ENCODE measurements around the gene MRPL11.

Gene MRPL11

DNA sequence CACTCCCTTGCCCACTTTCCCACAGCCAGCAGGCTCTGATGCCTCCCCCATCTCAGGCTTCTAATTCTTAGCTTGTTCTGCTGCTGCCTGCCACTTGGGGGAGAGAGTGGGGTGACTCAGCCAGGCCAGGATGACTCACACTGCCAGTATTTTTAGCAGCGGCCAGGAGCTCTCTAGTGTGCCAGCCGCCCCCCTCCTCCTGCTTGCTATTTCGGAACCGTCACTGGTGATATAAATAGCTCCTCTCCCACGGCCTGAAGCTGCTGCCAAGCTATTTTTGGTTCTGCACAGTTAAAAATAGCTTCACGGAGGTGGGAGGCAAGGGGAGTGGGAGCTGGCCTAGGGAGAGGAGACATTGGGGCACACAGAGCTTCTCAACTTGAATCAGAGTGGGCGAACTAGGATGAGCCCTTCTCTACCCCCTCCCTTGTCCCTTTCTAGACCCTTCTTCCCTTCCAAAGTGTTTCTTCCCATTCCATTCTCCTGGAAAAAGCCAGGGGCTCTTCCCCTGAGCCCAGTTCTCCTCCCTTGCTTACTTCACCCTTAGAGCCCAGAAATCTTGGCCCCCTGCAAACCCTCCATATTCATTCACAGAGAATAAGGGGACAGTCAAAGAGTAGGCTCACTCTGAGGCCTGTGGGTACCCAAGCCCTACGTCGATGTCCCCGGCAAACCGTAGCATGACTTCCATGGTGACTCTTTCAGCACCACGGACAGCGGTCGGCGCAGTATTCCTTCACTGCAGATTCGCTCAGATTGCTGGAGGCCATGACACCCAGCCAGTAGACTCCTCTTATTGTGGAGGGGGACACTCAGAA lies 20.3 kb downstream of the MRPL11 start:
- H4K20me1 ChIP-seq (ENCODE audit: low read depth, low read length), result no peaks in the 10 kb centered on the region
- H3K27me3 ChIP-seq (ENCODE audit: low read length), result no peaks in the 10 kb centered on the region
- H3K27ac ChIP-seq (ENCODE audit: low read depth, low read length), result no peak overlapping the region
- no peaks in the 10 kb centered on the region for H3K79me2 ChIP-seq (ENCODE audit: insufficient read depth, low read length)
- no peak overlapping the region for H3K4me2 ChIP-seq (ENCODE audit: low read depth, low read length, poor library complexity, severe bottlenecking)
- H3K4me3 ChIP-seq (ENCODE audit: insufficient read depth, low read length, poor library complexity, severe bottlenecking), result no peak overlapping the region
- no peaks in the 10 kb centered on the region for H3K36me3 ChIP-seq (ENCODE audit: low read length)
- no peaks in the 10 kb centered on the region for H3K9me2 ChIP-seq (replicated peaks; ENCODE audit: insufficient read depth, low read length)
- no peaks in the 10 kb centered on the region for H3F3A ChIP-seq (ENCODE audit: insufficient read depth)
- no peaks in the 10 kb centered on the region for H3K9me3 ChIP-seq (ENCODE audit: insufficient read depth, low read length)
- no peak overlapping the region for H3K9ac ChIP-seq (ENCODE audit: low read length)
- TF ChIP-seq, protein P1, sequence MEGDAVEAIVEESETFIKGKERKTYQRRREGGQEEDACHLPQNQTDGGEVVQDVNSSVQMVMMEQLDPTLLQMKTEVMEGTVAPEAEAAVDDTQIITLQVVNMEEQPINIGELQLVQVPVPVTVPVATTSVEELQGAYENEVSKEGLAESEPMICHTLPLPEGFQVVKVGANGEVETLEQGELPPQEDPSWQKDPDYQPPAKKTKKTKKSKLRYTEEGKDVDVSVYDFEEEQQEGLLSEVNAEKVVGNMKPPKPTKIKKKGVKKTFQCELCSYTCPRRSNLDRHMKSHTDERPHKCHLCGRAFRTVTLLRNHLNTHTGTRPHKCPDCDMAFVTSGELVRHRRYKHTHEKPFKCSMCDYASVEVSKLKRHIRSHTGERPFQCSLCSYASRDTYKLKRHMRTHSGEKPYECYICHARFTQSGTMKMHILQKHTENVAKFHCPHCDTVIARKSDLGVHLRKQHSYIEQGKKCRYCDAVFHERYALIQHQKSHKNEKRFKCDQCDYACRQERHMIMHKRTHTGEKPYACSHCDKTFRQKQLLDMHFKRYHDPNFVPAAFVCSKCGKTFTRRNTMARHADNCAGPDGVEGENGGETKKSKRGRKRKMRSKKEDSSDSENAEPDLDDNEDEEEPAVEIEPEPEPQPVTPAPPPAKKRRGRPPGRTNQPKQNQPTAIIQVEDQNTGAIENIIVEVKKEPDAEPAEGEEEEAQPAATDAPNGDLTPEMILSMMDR (IDR thresholded peaks at IDR 0.05; ENCODE audit: insufficient read depth, low read length, poor library complexity, severe bottlenecking), result peak; percentile 22
- no peak for TF ChIP-seq EZH2phosphoT487 (conservative IDR thresholded peaks at IDR 0.05; ENCODE audit: low read length)
- no peak overlapping the region for H2AFZ ChIP-seq (ENCODE audit: low read depth, low read length, severe bottlenecking)

DNA sequence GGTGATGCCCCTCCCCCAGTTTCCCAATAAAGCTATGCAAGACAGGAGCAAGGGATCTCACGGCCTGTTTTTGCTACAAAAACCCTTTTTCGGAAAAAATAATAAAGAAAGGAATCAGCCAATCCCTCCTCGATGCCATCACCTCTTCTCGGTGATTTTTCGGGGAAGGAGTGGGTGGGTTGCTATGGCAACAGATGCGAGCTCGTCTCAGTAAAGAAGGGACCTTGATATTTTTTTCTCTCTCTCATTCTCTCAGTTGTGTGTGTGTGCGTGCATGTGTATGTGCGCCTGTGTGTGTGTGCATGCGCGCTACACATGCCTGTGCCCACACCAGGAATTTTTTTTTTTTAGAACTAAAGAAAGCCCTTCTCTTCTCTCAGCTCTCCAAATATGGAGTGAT lies 21.6 kb downstream of the MRPL11 start:
- TF ChIP-seq, protein P1 (IDR thresholded peaks at IDR 0.05; ENCODE audit: insufficient read depth, low read length, poor library complexity, severe bottlenecking), result no peak
- no peak for TF ChIP-seq EZH2phosphoT487 (conservative IDR thresholded peaks at IDR 0.05; ENCODE audit: low read length)
- H3K9me2 ChIP-seq (replicated peaks; ENCODE audit: insufficient read depth, low read length), result no peaks in the 10 kb centered on the region
- H3K4me2 ChIP-seq (ENCODE audit: low read depth, low read length, poor library complexity, severe bottlenecking), result no peak overlapping the region
- H3K27me3 ChIP-seq (ENCODE audit: low read length), result no peaks in the 10 kb centered on the region
- no peaks in the 10 kb centered on the region for H3K79me2 ChIP-seq (ENCODE audit: insufficient read depth, low read length)
- H3K9ac ChIP-seq (ENCODE audit: low read length), result no peak overlapping the region
- no peak overlapping the region for H2AFZ ChIP-seq (ENCODE audit: low read depth, low read length, severe bottlenecking)
- no peak overlapping the region for H3K27ac ChIP-seq (ENCODE audit: low read depth, low read length)
- no peaks in the 10 kb centered on the region for H3K36me3 ChIP-seq (ENCODE audit: low read length)
- no peaks in the 10 kb centered on the region for H4K20me1 ChIP-seq (ENCODE audit: low read depth, low read length)
- H3K9me3 ChIP-seq (ENCODE audit: insufficient read depth, low read length), result no peaks in the 10 kb centered on the region
- H3K4me3 ChIP-seq (ENCODE audit: insufficient read depth, low read length, poor library complexity, severe bottlenecking), result no peak overlapping the region
- H3F3A ChIP-seq (ENCODE audit: insufficient read depth), result no peaks in the 10 kb centered on the region

DNA sequence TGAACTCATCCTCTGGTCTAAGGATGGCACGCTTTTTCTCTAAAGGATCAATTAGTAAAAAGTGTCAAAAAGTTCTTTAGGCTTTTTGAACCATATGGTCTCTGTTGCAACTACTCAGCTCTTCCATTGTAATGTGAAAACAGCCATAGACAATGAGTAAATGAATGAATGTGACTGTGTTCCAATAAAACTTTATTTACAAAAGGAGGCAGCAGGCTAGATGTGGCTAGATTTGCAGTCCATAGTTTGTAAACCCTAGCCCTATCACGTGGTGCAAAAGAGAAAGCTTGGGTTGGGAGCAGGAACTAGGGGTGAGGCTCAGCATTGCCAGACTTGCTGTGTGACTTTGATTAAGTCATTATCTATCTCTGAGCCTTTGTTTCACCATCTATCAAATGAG lies 23.2 kb downstream of the MRPL11 start:
- no peak overlapping the region for H3K9ac ChIP-seq (ENCODE audit: low read length)
- H4K20me1 ChIP-seq (ENCODE audit: low read depth, low read length), result no peaks in the 10 kb centered on the region
- no peak overlapping the region for H2AFZ ChIP-seq (ENCODE audit: low read depth, low read length, severe bottlenecking)
- H3K9me3 ChIP-seq (ENCODE audit: insufficient read depth, low read length), result no peaks in the 10 kb centered on the region
- no peak overlapping the region for H3K4me2 ChIP-seq (ENCODE audit: low read depth, low read length, poor library complexity, severe bottlenecking)
- no peak for TF ChIP-seq EZH2phosphoT487 (conservative IDR thresholded peaks at IDR 0.05; ENCODE audit: low read length)
- TF ChIP-seq, protein P1 (IDR thresholded peaks at IDR 0.05; ENCODE audit: insufficient read depth, low read length, poor library complexity, severe bottlenecking), result no peak
- H3K27ac ChIP-seq (ENCODE audit: low read depth, low read length), result no peak overlapping the region
- no peaks in the 10 kb centered on the region for H3K27me3 ChIP-seq (ENCODE audit: low read length)
- H3F3A ChIP-seq (ENCODE audit: insufficient read depth), result no peaks in the 10 kb centered on the region
- no peaks in the 10 kb centered on the region for H3K9me2 ChIP-seq (replicated peaks; ENCODE audit: insufficient read depth, low read length)
- H3K36me3 ChIP-seq (ENCODE audit: low read length), result no peaks in the 10 kb centered on the region
- no peak overlapping the region for H3K4me3 ChIP-seq (ENCODE audit: insufficient read depth, low read length, poor library complexity, severe bottlenecking)
- H3K79me2 ChIP-seq (ENCODE audit: insufficient read depth, low read length), result no peaks in the 10 kb centered on the region

All from SU-DHL-6 (cell line).